ENCODE results near the gene RBPJL.

RBPJL gene

DNA sequence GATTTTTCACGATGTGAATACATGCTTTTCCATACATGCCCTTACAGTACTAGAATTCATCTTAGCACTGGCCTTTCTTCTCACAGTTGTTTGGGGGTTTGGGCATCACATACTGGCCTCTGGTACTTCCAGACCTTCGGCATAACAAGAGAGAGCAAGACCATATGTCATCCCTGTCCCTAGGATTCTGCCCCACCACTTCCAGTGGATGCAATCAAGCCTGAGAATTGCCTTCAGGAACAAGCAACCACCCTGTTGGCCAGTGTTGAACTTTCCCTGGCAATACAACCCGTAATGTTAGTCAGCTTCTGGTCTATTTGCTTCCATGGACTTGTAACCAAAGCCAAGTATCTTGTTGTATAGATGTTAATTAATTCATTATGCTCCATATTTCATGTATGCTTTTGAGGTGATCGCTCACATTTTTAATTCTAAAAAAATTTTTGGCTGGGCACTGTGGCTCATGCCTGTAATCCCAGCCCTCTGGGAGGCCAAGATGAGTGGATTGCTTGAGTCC lies 36.8 kb upstream of the RBPJL start:
- Histone ChIP-seq H3K4me3 (ENCODE audit: low read depth in 1 of 5, low read length in 5 of 5) (no peak overlapping the region), H3K9ac (ENCODE audit: low read length in 5 of 5) (no peak overlapping the region), H3K27ac (ENCODE audit: low read depth, low read length) (no peak overlapping the region), H3K36me3 (ENCODE audit: control insufficient read depth in 5 of 5, insufficient read depth in 5 of 5, low read length in 5 of 5) (no peaks in the 10 kb centered on the region), H3K9me3 (ENCODE audit: control insufficient read depth in 5 of 5, low read length in 5 of 5) (no peaks in the 10 kb centered on the region), H3K4me1 (ENCODE audit: control insufficient read depth in 5 of 5, insufficient read depth in 5 of 5, low read length in 5 of 5) (no peaks in the 10 kb centered on the region), H3K27me3 (ENCODE audit: control insufficient read depth in 5 of 5, insufficient read depth in 4 of 5, low read length in 5 of 5) (peaks cover 0 to 5% (median 4%) of the 10 kb centered on the region in 5 donors)

DNA sequence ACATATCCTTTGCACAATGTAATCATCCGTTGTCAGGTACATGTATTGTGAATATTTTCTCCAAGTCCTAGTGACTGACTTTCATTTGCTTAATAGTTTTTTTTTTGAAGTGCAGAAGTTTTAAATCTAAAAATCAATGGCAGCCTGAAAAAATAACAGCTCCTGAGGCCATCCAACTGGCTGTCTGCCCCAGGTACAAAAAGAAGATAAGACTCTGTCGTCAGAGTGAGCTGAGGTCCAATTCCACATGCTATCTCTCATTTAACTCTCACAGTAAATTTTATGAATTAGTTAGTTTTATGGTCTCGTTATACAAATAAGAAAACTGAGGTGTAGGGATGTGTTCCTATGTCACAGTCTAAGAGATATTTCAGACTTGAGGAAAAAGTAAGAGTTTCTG lies 31.3 kb upstream of the RBPJL start:
- Histone ChIP-seq H3K9ac (ENCODE audit: low read length in 5 of 5) (no peak overlapping the region), H3K36me3 (ENCODE audit: control insufficient read depth in 5 of 5, insufficient read depth in 5 of 5, low read length in 5 of 5) (no peaks in the 10 kb centered on the region), H3K27me3 (ENCODE audit: control insufficient read depth in 5 of 5, insufficient read depth in 4 of 5, low read length in 5 of 5) (peaks cover 0 to 8% (median 5%) of the 10 kb centered on the region in 5 donors), H3K27ac (ENCODE audit: low read depth, low read length) (no peak overlapping the region), H3K9me3 (ENCODE audit: control insufficient read depth in 5 of 5, low read length in 5 of 5) (no peaks in the 10 kb centered on the region), H3K4me3 (ENCODE audit: low read depth in 1 of 5, low read length in 5 of 5) (no peak overlapping the region), H3K4me1 (ENCODE audit: control insufficient read depth in 5 of 5, insufficient read depth in 5 of 5, low read length in 5 of 5) (no peaks in the 10 kb centered on the region)

DNA sequence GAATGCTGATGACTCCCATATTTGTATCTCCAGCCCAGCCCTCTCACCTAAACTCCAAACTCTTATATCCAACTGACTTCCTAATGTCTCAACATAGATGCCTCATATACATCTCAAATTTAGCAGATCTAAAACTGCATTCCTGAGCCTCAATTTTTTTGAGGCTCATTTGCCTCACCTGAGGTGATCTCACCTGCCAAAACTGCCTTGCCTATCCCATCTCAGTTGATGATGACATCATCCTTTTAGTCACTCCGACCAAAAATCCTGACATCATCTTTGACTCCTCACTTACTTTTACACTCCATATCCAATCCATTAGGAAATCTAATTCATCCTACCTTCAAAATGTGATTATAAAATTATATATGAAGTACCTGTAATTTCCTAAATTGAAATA lies 26.6 kb upstream of the RBPJL start:
- Histone ChIP-seq H3K27ac (ENCODE audit: low read depth, low read length) (no peak overlapping the region), H3K27me3 (ENCODE audit: control insufficient read depth in 5 of 5, insufficient read depth in 4 of 5, low read length in 5 of 5) (peaks cover 0 to 15% (median 8%) of the 10 kb centered on the region in 5 donors)

DNA sequence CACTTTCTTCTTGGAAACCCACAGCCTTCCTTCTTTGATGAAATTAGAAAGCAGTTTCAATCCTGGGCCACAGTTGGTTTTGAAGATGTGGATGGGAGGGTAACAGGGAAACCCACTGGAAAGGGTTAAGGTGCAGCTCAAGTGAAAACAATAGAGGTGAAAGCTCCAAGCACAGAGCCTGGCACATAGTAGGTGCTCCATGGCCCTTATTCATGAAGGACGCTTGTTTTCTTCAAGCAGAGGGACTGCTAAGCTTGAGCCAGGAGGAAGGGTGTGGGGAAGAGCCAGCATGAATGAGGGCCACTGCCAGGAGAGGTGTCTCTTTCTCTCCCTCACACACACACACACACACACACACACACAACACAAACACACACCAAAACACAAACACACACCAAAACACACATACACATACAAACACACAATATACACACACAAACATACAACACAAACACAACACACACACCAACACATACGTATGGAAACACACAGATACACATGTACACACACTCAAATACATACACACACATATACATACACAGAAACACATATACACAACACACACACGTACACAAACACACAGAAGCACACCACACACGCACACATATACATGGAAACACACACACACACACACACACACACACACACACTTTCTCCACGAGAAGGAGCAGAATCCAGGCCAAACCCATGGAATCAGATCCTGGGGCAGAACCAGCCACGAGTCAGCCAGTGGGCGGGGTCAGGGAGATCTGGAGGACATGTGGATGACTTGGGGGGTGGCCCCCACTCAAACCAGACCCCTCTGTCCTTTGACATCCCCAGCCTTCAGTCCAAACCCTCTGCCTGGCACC lies 23.7 kb upstream of the RBPJL start:
- Histone ChIP-seq H3K27me3 (ENCODE audit: control insufficient read depth in 5 of 5, insufficient read depth in 4 of 5, low read length in 5 of 5) (peaks cover 0 to 13% (median 8%) of the 10 kb centered on the region in 5 donors), H3K4me1 (ENCODE audit: control insufficient read depth in 5 of 5, insufficient read depth in 5 of 5, low read length in 5 of 5) (no peaks in the 10 kb centered on the region), H3K9ac (ENCODE audit: low read length in 5 of 5) (no peak overlapping the region), H3K27ac (ENCODE audit: low read depth, low read length) (no peak overlapping the region), H3K9me3 (ENCODE audit: control insufficient read depth in 5 of 5, low read length in 5 of 5) (no peaks in the 10 kb centered on the region), H3K36me3 (ENCODE audit: control insufficient read depth in 5 of 5, insufficient read depth in 5 of 5, low read length in 5 of 5) (no peaks in the 10 kb centered on the region), H3K4me3 (ENCODE audit: low read depth in 1 of 5, low read length in 5 of 5) (no peak overlapping the region)

More for the DNA sequence above, 26.6 kb upstream of the RBPJL start:
- Histone ChIP-seq H3K4me3 (ENCODE audit: low read depth in 1 of 5, low read length in 5 of 5) (no peak overlapping the region), H3K4me1 (ENCODE audit: control insufficient read depth in 5 of 5, insufficient read depth in 5 of 5, low read length in 5 of 5) (no peaks in the 10 kb centered on the region), H3K9me3 (ENCODE audit: control insufficient read depth in 5 of 5, low read length in 5 of 5) (no peaks in the 10 kb centered on the region), H3K9ac (ENCODE audit: low read length in 5 of 5) (no peak overlapping the region), H3K36me3 (ENCODE audit: control insufficient read depth in 5 of 5, insufficient read depth in 5 of 5, low read length in 5 of 5) (no peaks in the 10 kb centered on the region)

DNA sequence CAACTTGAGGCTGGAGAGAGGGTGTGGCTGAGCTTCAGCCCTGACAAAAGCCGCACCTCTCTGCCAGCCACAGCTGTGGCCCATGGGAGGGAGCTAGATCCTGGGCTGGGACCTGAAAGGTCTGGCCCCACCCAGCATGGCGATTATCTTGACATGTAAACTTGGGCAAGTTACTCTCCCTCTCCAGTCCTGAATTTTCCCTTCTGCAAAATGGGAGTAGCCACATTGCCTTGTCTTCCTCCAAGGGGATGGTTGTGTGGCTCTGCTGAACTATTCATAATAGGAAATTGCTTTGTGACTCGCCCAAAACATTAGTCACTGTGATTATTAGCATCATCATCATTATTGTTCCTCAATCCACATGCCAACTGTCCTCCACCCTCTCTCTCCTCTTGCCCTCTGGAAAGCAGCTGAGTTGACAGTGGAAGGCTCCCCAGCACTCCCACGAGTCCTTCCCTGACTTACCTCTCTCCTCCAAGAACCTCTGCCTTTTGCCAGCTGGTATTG lies 23.0 kb upstream of the RBPJL start:
- Histone ChIP-seq H3K27me3 (ENCODE audit: control insufficient read depth in 5 of 5, insufficient read depth in 4 of 5, low read length in 5 of 5) (peaks cover 0 to 16% (median 8%) of the 10 kb centered on the region in 5 donors), H3K4me1 (ENCODE audit: control insufficient read depth in 5 of 5, insufficient read depth in 5 of 5, low read length in 5 of 5) (no peaks in the 10 kb centered on the region), H3K27ac (ENCODE audit: low read depth, low read length) (no peak overlapping the region), H3K9ac (ENCODE audit: low read length in 5 of 5) (no peak overlapping the region), H3K4me3 (ENCODE audit: low read depth in 1 of 5, low read length in 5 of 5) (no peak overlapping the region), H3K9me3 (ENCODE audit: control insufficient read depth in 5 of 5, low read length in 5 of 5) (no peaks in the 10 kb centered on the region), H3K36me3 (ENCODE audit: control insufficient read depth in 5 of 5, insufficient read depth in 5 of 5, low read length in 5 of 5) (no peaks in the 10 kb centered on the region)

DNA sequence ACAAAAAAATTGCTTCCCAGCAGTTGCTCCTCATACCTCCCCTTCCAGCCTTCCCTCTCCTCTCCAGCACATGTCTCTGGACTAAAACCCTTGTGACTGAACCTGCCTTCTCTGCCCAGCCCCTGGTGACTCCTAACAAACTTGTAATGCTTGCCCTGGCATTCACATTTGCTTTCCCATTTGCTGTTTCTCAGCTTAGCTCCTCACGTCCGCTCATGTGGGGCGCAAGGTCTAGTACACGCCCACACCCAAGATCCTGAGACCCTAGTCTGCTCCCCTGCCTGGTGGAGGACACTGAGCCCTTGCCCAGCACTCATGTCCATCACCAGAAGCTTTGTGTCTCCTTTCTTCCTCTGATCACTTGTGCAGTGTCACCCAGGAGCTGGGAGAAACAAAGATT lies 18.3 kb upstream of the RBPJL start:
- Histone ChIP-seq H3K9ac (ENCODE audit: low read length in 5 of 5) (no peak overlapping the region), H3K27ac (ENCODE audit: low read depth, low read length) (no peak overlapping the region), H3K27me3 (ENCODE audit: control insufficient read depth in 5 of 5, insufficient read depth in 4 of 5, low read length in 5 of 5) (peaks cover 3 to 12% (median 4%) of the 10 kb centered on the region in 5 donors), H3K4me3 (ENCODE audit: low read depth in 1 of 5, low read length in 5 of 5) (no peak overlapping the region), H3K9me3 (ENCODE audit: control insufficient read depth in 5 of 5, low read length in 5 of 5) (no peaks in the 10 kb centered on the region), H3K36me3 (ENCODE audit: control insufficient read depth in 5 of 5, insufficient read depth in 5 of 5, low read length in 5 of 5) (no peaks in the 10 kb centered on the region), H3K4me1 (ENCODE audit: control insufficient read depth in 5 of 5, insufficient read depth in 5 of 5, low read length in 5 of 5) (peaks cover 0 to 11% (median 6%) of the 10 kb centered on the region in 5 donors)

DNA sequence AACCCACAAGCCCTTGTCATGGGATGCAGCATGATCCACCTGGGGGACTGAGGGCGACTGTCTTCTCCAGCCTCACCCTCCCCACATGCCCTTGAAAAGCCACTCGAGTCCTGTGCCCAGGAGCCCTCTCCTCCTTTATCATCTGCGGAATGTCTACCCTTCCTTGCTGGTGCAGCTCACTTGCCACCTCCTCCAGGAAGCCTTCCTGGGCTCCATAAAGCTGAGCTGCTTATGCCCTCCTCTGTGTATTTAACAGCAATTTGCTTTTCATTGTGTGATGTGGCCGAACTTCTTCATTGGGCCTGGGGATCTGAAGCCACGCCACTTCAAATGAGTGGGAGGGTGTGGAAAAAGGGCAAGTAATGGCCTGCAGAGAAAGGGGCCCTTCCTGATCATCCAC lies 17.8 kb upstream of the RBPJL start:
- Histone ChIP-seq H3K27me3 (ENCODE audit: control insufficient read depth in 5 of 5, insufficient read depth in 4 of 5, low read length in 5 of 5) (peaks cover 3 to 12% (median 4%) of the 10 kb centered on the region in 5 donors), H3K36me3 (ENCODE audit: control insufficient read depth in 5 of 5, insufficient read depth in 5 of 5, low read length in 5 of 5) (no peaks in the 10 kb centered on the region), H3K9ac (ENCODE audit: low read length in 5 of 5) (no peak overlapping the region), H3K4me3 (ENCODE audit: low read depth in 1 of 5, low read length in 5 of 5) (no peak overlapping the region), H3K27ac (ENCODE audit: low read depth, low read length) (no peak overlapping the region), H3K4me1 (ENCODE audit: control insufficient read depth in 5 of 5, insufficient read depth in 5 of 5, low read length in 5 of 5) (peaks cover 0 to 16% (median 11%) of the 10 kb centered on the region in 5 donors), H3K9me3 (ENCODE audit: control insufficient read depth in 5 of 5, low read length in 5 of 5) (no peaks in the 10 kb centered on the region)

DNA sequence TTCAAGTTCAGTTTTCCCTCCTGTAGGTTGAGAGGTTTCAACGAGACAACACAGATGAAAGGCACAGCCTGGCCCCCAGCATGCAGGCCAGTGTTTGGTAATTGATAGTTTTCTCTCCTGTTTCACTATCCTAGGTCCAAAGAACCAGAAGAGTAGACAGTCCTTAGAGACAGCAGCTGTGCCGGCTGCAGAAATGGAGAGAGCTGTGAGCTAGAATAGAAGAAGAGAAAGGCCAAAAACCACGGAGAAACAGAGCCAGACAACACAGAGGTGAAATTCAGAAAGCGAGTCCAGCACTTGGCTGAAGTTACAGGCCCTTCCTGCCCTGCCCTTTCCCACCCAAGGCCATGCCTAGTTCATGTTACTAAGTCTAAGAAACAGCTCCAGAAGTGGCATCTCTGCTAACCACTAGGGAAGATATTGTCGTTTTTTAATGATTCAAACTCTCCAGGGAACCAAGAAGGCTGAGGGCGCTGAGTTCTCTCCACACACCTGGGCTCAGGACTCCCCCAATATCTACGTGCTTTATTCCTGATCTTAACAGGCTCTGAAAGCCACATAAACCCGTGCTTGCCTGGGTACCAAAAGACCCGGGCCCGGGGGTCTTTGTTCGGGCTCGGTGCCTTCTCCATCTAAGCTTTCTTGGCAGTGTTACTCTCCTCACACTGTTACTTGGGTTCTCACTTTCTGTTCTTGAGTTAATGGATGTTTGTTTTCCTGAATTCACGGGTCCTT lies 16.5 kb upstream of the RBPJL start:
- Histone ChIP-seq H3K4me1 (ENCODE audit: control insufficient read depth in 5 of 5, insufficient read depth in 5 of 5, low read length in 5 of 5) (peaks cover 2 to 19% (median 13%) of the 10 kb centered on the region in 5 donors), H3K27ac (ENCODE audit: low read depth, low read length) (no peak overlapping the region), H3K9me3 (ENCODE audit: control insufficient read depth in 5 of 5, low read length in 5 of 5) (no peaks in the 10 kb centered on the region), H3K36me3 (ENCODE audit: control insufficient read depth in 5 of 5, insufficient read depth in 5 of 5, low read length in 5 of 5) (no peaks in the 10 kb centered on the region), H3K9ac (ENCODE audit: low read length in 5 of 5) (no peak overlapping the region), H3K4me3 (ENCODE audit: low read depth in 1 of 5, low read length in 5 of 5) (no peak overlapping the region), H3K27me3 (ENCODE audit: control insufficient read depth in 5 of 5, insufficient read depth in 4 of 5, low read length in 5 of 5) (peaks cover 3 to 15% (median 4%) of the 10 kb centered on the region in 5 donors)

DNA sequence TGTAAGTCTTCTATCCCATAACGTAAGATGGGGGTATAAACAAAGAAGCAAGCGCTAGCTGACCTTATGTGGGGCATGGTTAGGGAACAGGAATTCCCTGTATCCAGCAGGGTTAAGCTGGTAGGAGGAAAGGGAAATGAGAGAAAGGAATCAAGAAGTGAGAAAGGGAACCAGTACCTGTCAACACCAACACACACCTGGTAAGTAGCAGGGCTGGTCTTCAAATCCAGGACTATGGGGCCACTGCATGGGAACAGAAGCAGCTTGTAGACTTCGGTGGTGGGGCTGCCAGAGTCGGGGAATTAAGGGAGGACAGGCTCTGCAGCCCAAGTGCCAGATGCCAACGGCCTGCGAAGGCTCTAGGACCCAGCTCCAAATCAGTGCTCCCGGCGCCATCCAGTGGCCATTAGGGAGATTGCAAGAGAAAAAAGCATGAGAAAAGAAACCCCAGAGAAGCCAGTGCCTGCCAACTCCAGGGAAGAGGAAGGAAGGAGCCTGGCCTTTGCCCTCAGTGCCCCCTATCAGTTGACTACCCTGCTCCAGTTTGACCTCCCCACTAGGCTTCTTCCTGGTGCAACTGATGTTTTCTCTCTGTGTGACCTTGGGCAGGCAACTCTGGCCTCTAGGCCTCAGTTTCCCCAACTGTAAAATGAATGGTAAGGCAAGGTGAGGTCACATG lies 15.8 kb upstream of the RBPJL start:
- Histone ChIP-seq H3K9me3 (ENCODE audit: control insufficient read depth in 5 of 5, low read length in 5 of 5) (no peaks in the 10 kb centered on the region), H3K27ac (ENCODE audit: low read depth, low read length) (no peak overlapping the region), H3K27me3 (ENCODE audit: control insufficient read depth in 5 of 5, insufficient read depth in 4 of 5, low read length in 5 of 5) (peaks cover 3 to 15% (median 4%) of the 10 kb centered on the region in 5 donors), H3K4me1 (ENCODE audit: control insufficient read depth in 5 of 5, insufficient read depth in 5 of 5, low read length in 5 of 5) (peaks cover 2 to 19% (median 13%) of the 10 kb centered on the region in 5 donors), H3K36me3 (ENCODE audit: control insufficient read depth in 5 of 5, insufficient read depth in 5 of 5, low read length in 5 of 5) (no peaks in the 10 kb centered on the region), H3K4me3 (ENCODE audit: low read depth in 1 of 5, low read length in 5 of 5) (no peak overlapping the region), H3K9ac (ENCODE audit: low read length in 5 of 5) (no peak overlapping the region)
